Mucosa of rectum (tissue), 2 donors: ENCODE results near the gene MEGF9.
A peak's percentile ranks its signal among the peaks of the same experiment; 100 is the strongest.

Source experiments
- H3K27ac ChIP-seq, 2 donors: one replicate each; pipeline ENCODE4 v1.7.0; 2013; ENCODE audit warnings: inconsistent platforms in 2 of 2, low read depth in 2 of 2, low read length in 2 of 2
- H3K27me3 ChIP-seq, 2 donors: one replicate each; pipeline ENCODE4 v1.7.0; 2013; ENCODE audit warnings: low read length in 2 of 2; ENCODE audit not compliant: control insufficient read depth in 2 of 2, insufficient read depth in 2 of 2
- H3K36me3 ChIP-seq, 2 donors: one replicate each; pipeline ENCODE4 v1.7.0; 2013; ENCODE audit warnings: low read length in 2 of 2; ENCODE audit not compliant: control insufficient read depth in 2 of 2, insufficient read depth in 2 of 2
- H3K4me1 ChIP-seq, 2 donors: one replicate each; pipeline ENCODE4 v1.7.0; 2013; ENCODE audit warnings: low read length in 2 of 2, mild to moderate bottlenecking in 1 of 2; ENCODE audit not compliant: control insufficient read depth in 2 of 2, insufficient read depth in 2 of 2
- H3K4me3 ChIP-seq, 2 donors: one replicate each; pipeline ENCODE4 v1.7.0; 2013; ENCODE audit warnings: low read length in 2 of 2
- H3K9ac ChIP-seq, 2 donors: one replicate each; pipeline ENCODE4 v1.7.0; 2013; ENCODE audit warnings: low read length in 2 of 2, low read depth in 1 of 2, mild to moderate bottlenecking in 1 of 2
- H3K9me3 ChIP-seq, 2 donors: one replicate each; pipeline ENCODE4 v1.7.0; 2013; ENCODE audit warnings: low read length in 2 of 2; ENCODE audit not compliant: control insufficient read depth in 2 of 2
- donor health status: healthy.
- donor health status: Normal muscosa, but diverticular disease.

Gene MEGF9

DNA sequence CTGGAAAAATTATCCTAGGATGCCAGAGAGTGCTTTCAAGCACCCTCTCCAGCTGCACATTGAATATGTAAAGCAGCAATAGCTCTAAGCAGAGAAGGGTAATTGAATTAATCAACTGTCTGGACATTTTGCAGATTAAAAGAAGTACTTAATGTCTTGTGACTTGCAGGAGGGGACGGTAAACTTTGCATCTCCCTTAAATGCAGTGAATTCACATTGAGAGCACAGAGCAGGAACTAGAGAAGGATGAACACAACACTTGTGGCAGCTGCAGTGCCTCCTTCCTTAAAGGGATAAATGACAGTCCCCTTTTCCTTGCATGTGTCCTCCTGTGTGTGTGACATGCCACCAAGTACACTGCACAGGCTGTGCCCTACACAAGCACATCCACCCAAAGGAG is 126.9 kb downstream of the MEGF9 start:
- Histone ChIP-seq H3K36me3 (no peaks in the 10 kb centered on the region), H3K4me1 (no peaks in the 10 kb centered on the region), H3K9me3 (no peaks in the 10 kb centered on the region), H3K27ac (no peak overlapping the region), H3K4me3 (no peak overlapping the region), H3K9ac (no peak overlapping the region), H3K27me3 (no peaks in the 10 kb centered on the region)

DNA sequence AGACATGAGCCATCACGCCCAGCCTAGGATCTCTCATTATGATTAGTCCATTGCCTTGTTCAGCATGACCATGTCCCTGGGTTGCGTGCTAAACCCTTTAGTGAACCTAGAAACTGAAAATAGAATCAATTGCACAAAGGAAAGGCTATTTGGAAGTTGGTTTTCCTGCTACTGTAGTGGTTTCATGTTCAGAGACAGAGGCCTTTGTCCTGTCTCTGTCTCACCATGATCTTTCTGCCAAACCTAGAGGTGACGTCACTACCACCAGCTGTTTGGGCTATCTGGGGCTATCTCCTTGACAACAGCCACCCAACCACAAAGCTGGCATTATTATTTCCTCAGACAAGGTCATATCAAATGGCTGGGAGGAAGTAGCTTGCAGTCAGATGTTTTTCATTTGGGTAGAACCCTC is 130.3 kb downstream of the MEGF9 start:
- Histone ChIP-seq H3K9ac (no peak overlapping the region), H3K9me3 (no peaks in the 10 kb centered on the region), H3K36me3 (no peaks in the 10 kb centered on the region), H3K4me1 (peaks cover 8% of the 10 kb centered on the region in 2 donors), H3K27ac (no peak overlapping the region), H3K27me3 (no peaks in the 10 kb centered on the region), H3K4me3 (no peak overlapping the region)

DNA sequence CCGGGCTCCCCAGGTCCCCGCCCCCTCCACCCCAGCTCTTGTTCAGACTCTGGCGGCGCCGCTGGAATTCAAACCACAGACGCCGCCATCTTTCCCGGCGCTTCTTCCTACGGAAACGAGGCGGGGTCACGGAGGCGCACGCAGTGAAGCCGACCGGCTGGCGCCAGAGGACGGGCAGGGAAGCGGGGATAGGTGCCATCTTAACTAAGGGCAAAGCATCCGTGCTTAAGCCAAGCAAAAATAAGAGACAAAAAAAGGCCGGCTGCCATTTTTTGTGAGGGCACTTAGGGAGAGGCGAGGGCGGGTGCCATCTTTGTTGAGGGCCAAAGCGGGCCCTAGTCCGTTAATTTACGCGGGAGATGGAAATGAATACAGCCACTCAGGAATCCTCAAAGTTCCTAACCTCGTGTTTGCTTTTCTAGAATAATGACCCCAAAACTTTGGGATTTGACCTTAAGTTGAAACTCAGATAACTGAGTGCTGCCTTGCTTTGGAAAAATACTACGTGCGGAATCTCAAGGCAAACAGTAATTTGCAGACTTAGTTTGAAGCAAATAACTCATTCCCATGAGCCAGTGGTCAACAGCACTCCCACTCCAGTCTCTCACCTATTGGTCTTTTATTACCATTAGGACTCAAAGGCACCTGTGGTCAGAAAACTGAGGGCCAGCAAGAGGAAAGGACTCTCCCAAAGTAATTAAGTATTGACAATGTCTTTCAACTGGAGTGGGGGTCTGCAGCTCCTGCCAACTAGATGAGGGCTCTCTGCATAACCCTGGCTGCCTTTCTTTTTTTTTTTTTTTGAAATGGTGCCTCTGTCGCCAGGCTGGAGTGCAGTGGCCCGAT is 134.0 kb downstream of the MEGF9 start, which contains the start of gene CDK5RAP2:
Gene CDK5RAP2 (minus strand): TSS at position 117 of the 846 bp plus-strand sequence. CDS start 189 bp downstream, outside the sequence.
- H3K9ac ChIP-seq, result peak within 1 kb of the TSS; percentile 68 to 77
- H3K27ac ChIP-seq, result peak within 1 kb of the TSS in 1 of 2 donors; percentile 65
- H3K4me3 ChIP-seq, result peak within 1 kb of the TSS; percentile 83 to 88
- no peaks in the 10 kb centered on the region for H3K27me3 ChIP-seq
- no peaks in the 10 kb centered on the region for H3K9me3 ChIP-seq
- no peaks in the 10 kb centered on the region for H3K36me3 ChIP-seq
- peaks cover 10 to 12% of the 10 kb centered on the region in 2 donors for H3K4me1 ChIP-seq

DNA sequence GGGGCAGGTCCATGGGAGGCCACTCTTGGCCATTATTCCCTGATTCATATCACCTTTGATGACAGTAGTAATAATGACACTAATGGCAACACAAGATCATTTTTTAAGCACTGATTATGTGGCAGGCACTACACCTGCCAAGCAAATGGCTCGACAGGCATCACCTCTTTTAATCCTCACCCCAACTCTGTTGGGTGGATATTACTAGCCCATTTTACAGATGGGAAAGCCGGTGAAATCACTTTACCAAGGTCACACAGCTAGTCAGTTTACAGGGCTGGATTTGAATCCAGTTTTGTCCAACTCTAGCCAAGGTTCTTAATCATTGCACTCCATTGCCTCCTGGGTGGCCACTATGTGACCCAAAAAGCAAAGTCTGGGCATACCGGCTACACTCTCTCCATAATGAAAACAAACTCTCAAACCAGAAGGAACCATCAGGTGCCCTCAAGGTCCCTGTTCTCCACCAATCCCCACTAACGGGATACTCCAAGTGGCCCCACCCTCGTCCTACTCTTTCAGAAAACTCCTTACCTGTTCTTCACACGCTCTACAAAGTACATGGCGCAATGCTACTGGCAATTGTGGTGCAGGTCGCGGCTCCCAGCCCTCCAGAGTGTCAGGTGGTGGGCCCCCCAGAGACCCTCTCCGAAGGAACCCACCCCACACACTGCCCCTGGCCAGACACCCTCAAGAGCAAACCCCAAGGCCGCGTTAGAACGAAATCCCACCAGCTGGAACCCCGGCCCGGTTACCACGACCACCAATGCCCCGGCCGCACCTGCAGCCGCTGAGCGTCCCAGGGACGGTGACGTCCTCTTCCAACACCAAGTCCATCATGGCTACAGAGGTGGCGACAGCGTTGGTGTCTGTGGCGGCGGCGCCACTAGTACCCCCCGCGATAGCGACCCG is 134.9 kb downstream of the MEGF9 start:
- no peaks in the 10 kb centered on the region for H3K36me3 ChIP-seq
- no peaks in the 10 kb centered on the region for H3K27me3 ChIP-seq
- peak overlapping the region in 1 of 2 donors; percentile 65 for H3K27ac ChIP-seq
- peak overlapping the region; percentile 83 to 88 for H3K4me3 ChIP-seq
- H3K9me3 ChIP-seq, result no peaks in the 10 kb centered on the region
- H3K9ac ChIP-seq, result peak overlapping the region; percentile 68 to 77
- peaks cover 10 to 12% of the 10 kb centered on the region in 2 donors for H3K4me1 ChIP-seq

DNA sequence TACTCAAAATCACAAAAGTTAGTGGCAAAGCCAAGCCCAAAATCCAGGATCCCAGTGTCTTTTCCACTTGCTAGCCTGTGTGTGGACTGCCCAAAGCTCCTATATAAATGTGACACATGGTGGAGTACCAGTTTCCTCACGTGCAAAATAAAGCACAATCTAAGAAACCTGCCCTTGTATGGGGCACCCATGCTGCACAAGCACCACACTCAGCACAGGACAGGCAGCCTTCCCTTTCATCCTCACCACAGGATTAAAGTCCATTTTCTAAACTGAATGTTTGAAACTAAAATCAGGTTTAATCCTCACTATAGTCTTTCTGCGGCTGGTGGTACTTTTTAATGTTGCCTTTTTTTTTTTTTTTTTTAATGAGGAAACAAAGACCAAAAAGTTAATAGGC is 139.8 kb downstream of the MEGF9 start:
- Histone ChIP-seq H3K27ac (no peak overlapping the region), H3K9me3 (no peaks in the 10 kb centered on the region), H3K27me3 (no peaks in the 10 kb centered on the region), H3K9ac (no peak overlapping the region), H3K4me3 (no peak overlapping the region), H3K36me3 (peaks cover 15 to 23% of the 10 kb centered on the region in 2 donors), H3K4me1 (peaks cover 7 to 8% of the 10 kb centered on the region in 2 donors)

DNA sequence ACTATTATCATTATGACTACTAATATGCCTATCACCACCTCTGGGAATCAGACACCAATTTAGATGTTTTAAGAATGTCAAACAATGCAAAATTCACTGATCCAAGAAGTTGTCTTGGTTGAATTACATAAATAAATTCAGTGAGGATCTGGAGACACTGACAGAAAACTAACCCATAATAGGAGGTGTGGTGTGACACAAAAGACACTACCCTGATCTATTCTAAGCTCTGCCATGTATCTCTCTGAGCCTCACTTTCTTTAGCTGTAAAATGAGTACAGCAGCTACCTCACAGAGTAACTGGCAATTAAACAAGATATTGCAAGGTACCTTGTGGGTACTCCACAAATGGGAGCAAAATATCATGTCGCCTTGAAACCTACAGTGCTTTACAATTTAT is 141.8 kb downstream of the MEGF9 start:
- no peak overlapping the region for H3K9ac ChIP-seq
- no peaks in the 10 kb centered on the region for H3K4me1 ChIP-seq
- peaks cover 28 to 41% of the 10 kb centered on the region in 2 donors for H3K36me3 ChIP-seq
- H3K9me3 ChIP-seq, result no peaks in the 10 kb centered on the region
- no peak overlapping the region for H3K4me3 ChIP-seq
- no peaks in the 10 kb centered on the region for H3K27me3 ChIP-seq
- H3K27ac ChIP-seq, result no peak overlapping the region

DNA sequence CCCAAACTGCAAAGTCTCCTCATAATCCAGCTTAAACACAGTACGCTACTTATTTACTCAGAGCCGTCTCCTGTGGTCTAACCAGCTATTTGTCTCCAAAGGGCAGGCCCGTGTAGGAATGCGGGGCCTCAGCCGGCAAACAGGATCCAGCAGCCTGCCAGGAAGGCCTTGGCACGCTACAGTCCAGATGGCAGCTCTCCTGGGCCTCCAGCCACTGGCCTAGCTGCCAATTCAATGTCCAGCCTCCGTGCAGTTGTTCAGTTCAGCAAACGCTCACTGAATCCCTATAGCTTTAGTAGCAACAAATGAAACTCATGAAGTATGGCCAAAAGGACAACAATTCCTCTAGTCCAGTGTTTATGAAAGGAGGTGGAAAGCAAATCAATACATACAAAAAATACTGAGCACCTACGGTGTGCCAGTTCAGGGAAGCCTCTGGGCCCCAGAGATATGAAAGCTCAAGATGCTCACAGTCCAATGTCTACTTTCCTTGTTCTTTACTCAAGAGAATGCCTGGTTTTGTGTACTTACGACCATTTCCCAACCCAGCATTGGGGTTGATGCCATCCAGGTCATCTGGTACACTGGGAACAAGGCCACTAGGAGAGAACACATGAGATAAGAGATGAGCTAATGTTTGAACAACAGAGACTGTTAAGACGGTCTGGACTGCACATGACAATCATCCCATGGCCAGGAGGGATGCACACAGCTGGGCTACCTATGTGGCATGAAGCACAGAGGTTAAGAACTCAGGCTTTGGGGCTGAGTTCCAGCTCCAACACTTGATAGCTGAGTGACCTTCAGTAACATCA is 142.6 kb downstream of the MEGF9 start:
- H3K4me3 ChIP-seq, result no peak overlapping the region
- no peaks in the 10 kb centered on the region for H3K4me1 ChIP-seq
- H3K27ac ChIP-seq, result no peak overlapping the region
- H3K27me3 ChIP-seq, result no peaks in the 10 kb centered on the region
- no peak overlapping the region for H3K9ac ChIP-seq
- H3K9me3 ChIP-seq, result no peaks in the 10 kb centered on the region
- peaks cover 29 to 42% of the 10 kb centered on the region in 2 donors for H3K36me3 ChIP-seq

DNA sequence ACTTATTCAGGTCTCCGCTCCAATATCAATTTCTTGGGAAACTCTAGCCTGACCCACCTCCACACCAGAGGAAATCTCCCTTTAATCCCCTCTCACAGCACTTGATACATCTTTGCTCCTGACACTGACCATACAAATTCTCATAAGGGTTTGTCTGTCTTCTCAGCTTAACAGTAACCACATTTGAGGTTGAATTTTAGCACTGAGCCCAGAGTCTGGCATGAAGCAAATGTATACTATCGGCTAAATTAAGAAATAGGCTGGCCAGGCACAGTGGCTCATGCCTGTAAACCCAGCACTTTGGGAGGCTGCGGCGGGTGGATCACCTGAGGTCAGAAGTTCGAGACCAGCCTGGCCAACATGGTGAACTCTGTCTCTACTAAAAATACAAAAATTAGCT is 144.0 kb downstream of the MEGF9 start:
- peaks cover 32 to 52% of the 10 kb centered on the region in 2 donors for H3K36me3 ChIP-seq
- no peak overlapping the region for H3K9ac ChIP-seq
- no peaks in the 10 kb centered on the region for H3K27me3 ChIP-seq
- H3K4me3 ChIP-seq, result no peak overlapping the region
- H3K4me1 ChIP-seq, result no peaks in the 10 kb centered on the region
- no peak overlapping the region for H3K27ac ChIP-seq
- no peaks in the 10 kb centered on the region for H3K9me3 ChIP-seq

DNA sequence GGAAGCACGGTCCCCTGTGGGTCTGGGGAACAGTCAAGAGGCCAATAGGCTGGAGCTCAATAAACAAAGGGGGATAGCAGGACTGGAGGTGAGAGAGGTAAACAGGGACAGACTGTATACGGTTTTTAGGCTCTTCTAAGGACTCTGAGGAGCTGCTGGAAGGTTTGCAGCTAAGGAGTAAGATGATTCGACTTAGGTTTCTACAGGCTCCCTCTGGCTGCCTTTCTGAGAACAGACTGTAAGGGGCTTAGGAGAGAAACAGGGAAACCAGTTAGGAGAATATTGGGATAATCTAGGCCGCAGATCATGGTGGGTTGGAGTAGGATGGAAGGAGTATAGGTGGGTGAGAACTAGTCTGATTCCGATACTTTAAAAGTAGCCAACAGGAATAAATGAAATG is 144.7 kb downstream of the MEGF9 start:
- no peaks in the 10 kb centered on the region for H3K4me1 ChIP-seq
- H3K9ac ChIP-seq, result no peak overlapping the region
- no peaks in the 10 kb centered on the region for H3K27me3 ChIP-seq
- H3K9me3 ChIP-seq, result no peaks in the 10 kb centered on the region
- no peak overlapping the region for H3K4me3 ChIP-seq
- H3K36me3 ChIP-seq, result peaks cover 32 to 55% of the 10 kb centered on the region in 2 donors
- no peak overlapping the region for H3K27ac ChIP-seq
